Endodermal cell (in vitro differentiated cells): ENCODE results near the gene IGIP. TPM values are rescaled to one million over a fixed set of nuclear protein-coding genes. Genes with fewer than 3 reads are reported as not detected.

Experiments used
- DNase-seq: peaks from one replicate; pipeline ENCODE4 v3.0.0-alpha.2; 2017
- H3K27ac ChIP-seq: 2 replicates; pipeline ENCODE4 v1.5.1; 2013; ENCODE audit warnings: mild to moderate bottlenecking, low read depth, low read length, moderate library complexity
- H3K27me3 ChIP-seq: 2 replicates; pipeline ENCODE4 v1.6.1; 2013; ENCODE audit warnings: mild to moderate bottlenecking, low read length, moderate library complexity; ENCODE audit not compliant: insufficient read depth, control insufficient read depth, poor library complexity, severe bottlenecking
- H3K36me3 ChIP-seq: 2 replicates; pipeline ENCODE4 v1.7.0; 2013; ENCODE audit warnings: mild to moderate bottlenecking, low read length, moderate library complexity; ENCODE audit not compliant: control insufficient read depth, insufficient read depth
- H3K4me1 ChIP-seq: one replicate; pipeline ENCODE4 v1.7.0; 2013; ENCODE audit warnings: low read length; ENCODE audit not compliant: control insufficient read depth, insufficient read depth
- H3K4me3 ChIP-seq: 2 replicates; pipeline ENCODE4 v1.5.1; 2013; ENCODE audit warnings: mild to moderate bottlenecking, low read length, moderate library complexity
- H3K9ac ChIP-seq: 2 replicates; pipeline ENCODE4 v1.6.1; 2013; ENCODE audit warnings: mild to moderate bottlenecking, low read length, moderate library complexity; ENCODE audit not compliant: poor library complexity, severe bottlenecking; ENCODE audit errors: extremely low read depth
- H3K9me3 ChIP-seq: 2 replicates; pipeline ENCODE4 v1.6.1; 2013; ENCODE audit warnings: mild to moderate bottlenecking, low read length, moderate library complexity; ENCODE audit not compliant: control insufficient read depth
- H3K27ac Mint-ChIP-seq: 2 replicates; pipeline ENCODE4 v1.8.0; 2020; ENCODE audit warnings: mixed read lengths
- H3K27me3 Mint-ChIP-seq: 2 replicates; pipeline ENCODE4 v1.8.0; 2021; ENCODE audit warnings: mild to moderate bottlenecking, mixed read lengths; ENCODE audit not compliant: insufficient read depth
- H3K36me3 Mint-ChIP-seq: 2 replicates; pipeline ENCODE4 v1.8.0; 2020; ENCODE audit warnings: low read depth, mixed read lengths
- H3K4me1 Mint-ChIP-seq: 2 replicates; pipeline ENCODE4 v1.8.0; 2020; ENCODE audit warnings: mixed read lengths
- H3K4me3 Mint-ChIP-seq: 2 replicates; pipeline ENCODE4 v1.8.0; 2020; ENCODE audit warnings: mild to moderate bottlenecking, moderate library complexity, mixed read lengths
- H3K9me3 Mint-ChIP-seq: 2 replicates; pipeline ENCODE4 v1.8.0; 2020; ENCODE audit warnings: mild to moderate bottlenecking, mixed read lengths
- CTCF ChIP-seq: fragments of 200-600 bp; sonication (generic); conservative IDR thresholded peaks from 2 replicates; pipeline ENCODE4 v1.5.0; 2021; ENCODE audit warnings: antibody characterized with exemption, mild to moderate bottlenecking
- WGBS, 2 experiments: methylation state at CpG; one replicate each; pipeline versions ENCODE4 v1.1.5 to v1.1.7; 2013; ENCODE audit warnings: missing lambda C conversion rate in 2 of 2, mixed read lengths in 1 of 2; ENCODE audit not compliant: insufficient coverage in 1 of 2, insufficient read length in 1 of 2; 5-methylcytosine and 5-hydroxymethylcytosine counted together
- total RNA-seq, 2 donors: library from RNA; stranded (reverse); fragmentation: NEBNext Ultra II Directional in 1 of 2; extraction: Animal tissue kit (Norgen Biotek cat#: 25700) in 1 of 2; gene quantifications; 2 replicates in 1 of 2; 3 replicates in 1 of 2; pipeline ENCODE4 v1.2.1, GENCODE V29; 2021

IGIP gene
- total RNA-seq, 2 donors from 2014 or later: 2.0 to 2.5 TPM

- Mint-ChIP-seq H3K4me3 (no peak overlapping the region), H3K27ac (no peak overlapping the region), H3K9me3 (no peaks in the 10 kb centered on the region), H3K4me1 (peaks cover 21% of the 10 kb centered on the region), H3K27me3 (peaks cover 45% of the 10 kb centered on the region), H3K36me3 (no peaks in the 10 kb centered on the region)
- H3K4me1 ChIP-seq: peaks cover 5% of the 10 kb centered on the region
- peak; percentile 8 for DNase-seq
- no peak overlapping the region for H3K9ac ChIP-seq
- WGBS, 2 experiments: 77 to 81% methylated on average over 2 of the region's 2 CpGs
- no peaks in the 10 kb centered on the region for H3K9me3 ChIP-seq
- no peak for TF ChIP-seq CTCF
- H3K27ac ChIP-seq: no peak overlapping the region
- H3K27me3 ChIP-seq: peaks cover 35% of the 10 kb centered on the region
- no peaks in the 10 kb centered on the region for H3K36me3 ChIP-seq
- no peak overlapping the region for H3K4me3 ChIP-seq
Measured at GRCh38 chr5:140150201-140150600, 24.5 kb downstream of the IGIP start.

GRCh38 chr5:140151144-140152021 is 25.6 kb downstream of the IGIP start:
- Histone ChIP-seq H3K27ac (no peak overlapping the region), H3K9ac (no peak overlapping the region), H3K4me1 (no peaks in the 10 kb centered on the region), H3K9me3 (no peaks in the 10 kb centered on the region), H3K27me3 (peaks cover 23% of the 10 kb centered on the region), H3K4me3 (no peak overlapping the region), H3K36me3 (no peaks in the 10 kb centered on the region)
- Mint-ChIP-seq H3K27me3 (peaks cover 34% of the 10 kb centered on the region), H3K36me3 (no peaks in the 10 kb centered on the region), H3K4me1 (peaks cover 18% of the 10 kb centered on the region), H3K4me3 (no peak overlapping the region), H3K9me3 (no peaks in the 10 kb centered on the region), H3K27ac (no peak overlapping the region)
- 84 to 92% methylated on average over 4 to 7 of the region's 7 CpGs for WGBS, 2 experiments
- no peak for TF ChIP-seq CTCF
- no peak for DNase-seq

GRCh38 chr5:140152022-140152999 is 26.6 kb downstream of the IGIP start:
- Mint-ChIP-seq H3K27ac (peak overlapping the region; percentile 23), H3K4me3 (no peak overlapping the region), H3K36me3 (no peaks in the 10 kb centered on the region), H3K9me3 (no peaks in the 10 kb centered on the region), H3K4me1 (peaks cover 16% of the 10 kb centered on the region), H3K27me3 (peaks cover 24% of the 10 kb centered on the region)
- TF ChIP-seq CTCF: no peak
- Histone ChIP-seq H3K4me3 (no peak overlapping the region), H3K36me3 (no peaks in the 10 kb centered on the region), H3K9me3 (no peaks in the 10 kb centered on the region), H3K27me3 (peaks cover 14% of the 10 kb centered on the region), H3K27ac (no peak overlapping the region), H3K9ac (no peak overlapping the region), H3K4me1 (no peaks in the 10 kb centered on the region)
- DNase-seq: no peak
- WGBS, 2 experiments: 81 to 82% methylated on average over 11 to 22 of the region's 23 CpGs
